AG10803 (cell line): ENCODE measurements around the gene USP36.
"Not testable (repeated sequence)": the region's sequence is repeated elsewhere in the genome, so short reads cannot be mapped to it uniquely, and the experiment has no call there.

ENCODE experiments used
- DNase-seq: peaks from one replicate; pipeline ENCODE4 v3.0.0; 2010; ENCODE audit warnings: low read depth
- H3K4me3 ChIP-seq: 2 replicates; pipeline ENCODE4 v1.5.1; 2011; ENCODE audit warnings: mild to moderate bottlenecking, low read length, control low read depth
- TF ChIP-seq, protein P1 (sequence below): conservative IDR thresholded peaks from 2 replicates; pipeline ENCODE4 v1.5.1; 2011; ENCODE audit warnings: mild to moderate bottlenecking, low read length, control low read depth, inconsistent platforms

Gene USP36

DNA sequence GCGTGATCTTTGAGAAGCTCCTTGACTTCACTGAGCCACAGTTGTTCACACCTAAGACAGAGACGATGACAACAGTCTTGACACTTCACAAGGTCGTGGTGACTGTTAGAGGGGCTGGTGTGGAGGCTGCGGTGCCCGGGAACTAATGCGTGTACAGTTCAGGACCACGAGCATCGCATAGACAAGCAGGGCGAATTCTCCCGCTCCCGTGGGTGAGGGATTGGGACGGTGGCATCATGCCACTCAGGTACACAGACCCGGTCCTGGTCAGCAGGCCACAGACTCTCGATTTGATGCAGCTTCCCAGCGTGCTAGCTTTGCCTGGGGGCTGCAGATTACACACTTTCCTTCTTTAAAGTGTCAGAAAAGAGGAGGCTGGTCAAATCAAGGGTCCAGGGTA lies 37.6 kb upstream of the USP36 start:
- H3K4me3 ChIP-seq, result no peak overlapping the region
- TF ChIP-seq, protein P1, sequence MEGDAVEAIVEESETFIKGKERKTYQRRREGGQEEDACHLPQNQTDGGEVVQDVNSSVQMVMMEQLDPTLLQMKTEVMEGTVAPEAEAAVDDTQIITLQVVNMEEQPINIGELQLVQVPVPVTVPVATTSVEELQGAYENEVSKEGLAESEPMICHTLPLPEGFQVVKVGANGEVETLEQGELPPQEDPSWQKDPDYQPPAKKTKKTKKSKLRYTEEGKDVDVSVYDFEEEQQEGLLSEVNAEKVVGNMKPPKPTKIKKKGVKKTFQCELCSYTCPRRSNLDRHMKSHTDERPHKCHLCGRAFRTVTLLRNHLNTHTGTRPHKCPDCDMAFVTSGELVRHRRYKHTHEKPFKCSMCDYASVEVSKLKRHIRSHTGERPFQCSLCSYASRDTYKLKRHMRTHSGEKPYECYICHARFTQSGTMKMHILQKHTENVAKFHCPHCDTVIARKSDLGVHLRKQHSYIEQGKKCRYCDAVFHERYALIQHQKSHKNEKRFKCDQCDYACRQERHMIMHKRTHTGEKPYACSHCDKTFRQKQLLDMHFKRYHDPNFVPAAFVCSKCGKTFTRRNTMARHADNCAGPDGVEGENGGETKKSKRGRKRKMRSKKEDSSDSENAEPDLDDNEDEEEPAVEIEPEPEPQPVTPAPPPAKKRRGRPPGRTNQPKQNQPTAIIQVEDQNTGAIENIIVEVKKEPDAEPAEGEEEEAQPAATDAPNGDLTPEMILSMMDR, result no peak
- DNase-seq, result no peak

DNA sequence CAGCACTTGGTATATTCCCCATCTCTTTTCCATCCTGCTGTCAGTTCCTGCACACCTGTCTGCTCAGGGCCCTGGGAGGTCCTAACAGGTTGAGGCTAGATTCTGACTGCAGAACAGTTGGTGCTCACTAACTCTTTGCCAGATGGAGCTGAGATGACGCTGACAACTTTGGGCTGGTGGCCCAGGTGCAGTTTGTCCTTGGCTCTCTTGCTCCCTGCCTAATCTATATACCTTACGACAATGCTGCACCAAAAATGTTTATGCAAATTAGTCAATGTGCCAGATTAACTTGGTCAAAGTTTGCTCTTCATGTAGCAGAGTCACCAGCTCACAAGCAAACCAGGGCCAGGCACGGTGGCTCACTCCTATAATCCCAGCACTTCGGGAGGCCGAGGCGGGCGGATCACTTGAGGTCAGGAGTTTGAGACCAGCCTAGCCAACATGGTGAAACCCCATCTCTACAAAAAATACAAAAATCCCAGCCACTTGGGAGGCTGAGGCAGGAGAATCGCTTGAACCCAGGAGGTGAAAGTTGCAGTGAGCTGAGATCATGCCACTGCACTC lies 36.4 kb upstream of the USP36 start:
- not testable (repeated sequence) for H3K4me3 ChIP-seq, DNase-seq

DNA sequence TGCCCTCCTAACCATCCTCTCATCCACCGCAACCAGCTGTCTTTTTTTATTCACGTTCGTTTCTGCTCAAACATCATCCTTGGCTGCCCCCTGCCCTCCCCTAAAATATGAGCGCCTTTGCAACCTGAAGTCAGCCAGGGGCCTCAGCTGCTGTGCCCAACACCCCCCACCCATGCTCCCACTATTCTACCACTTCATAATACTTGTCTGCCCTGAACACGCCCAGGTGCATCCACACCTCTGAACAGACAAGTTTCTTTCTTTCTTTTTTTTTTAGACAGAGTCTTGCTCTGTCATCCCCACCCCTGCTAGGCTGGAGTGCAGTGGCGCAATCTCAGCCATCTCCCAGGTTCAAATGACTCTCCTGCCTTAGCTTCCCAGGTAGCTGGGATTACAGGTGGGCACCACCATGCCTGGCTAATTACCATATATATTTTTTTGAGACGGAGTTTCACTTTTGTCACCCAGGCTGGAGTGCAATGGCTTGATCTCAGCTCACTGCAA lies 35.5 kb upstream of the USP36 start:
- TF ChIP-seq, protein P1, result no peak

DNA sequence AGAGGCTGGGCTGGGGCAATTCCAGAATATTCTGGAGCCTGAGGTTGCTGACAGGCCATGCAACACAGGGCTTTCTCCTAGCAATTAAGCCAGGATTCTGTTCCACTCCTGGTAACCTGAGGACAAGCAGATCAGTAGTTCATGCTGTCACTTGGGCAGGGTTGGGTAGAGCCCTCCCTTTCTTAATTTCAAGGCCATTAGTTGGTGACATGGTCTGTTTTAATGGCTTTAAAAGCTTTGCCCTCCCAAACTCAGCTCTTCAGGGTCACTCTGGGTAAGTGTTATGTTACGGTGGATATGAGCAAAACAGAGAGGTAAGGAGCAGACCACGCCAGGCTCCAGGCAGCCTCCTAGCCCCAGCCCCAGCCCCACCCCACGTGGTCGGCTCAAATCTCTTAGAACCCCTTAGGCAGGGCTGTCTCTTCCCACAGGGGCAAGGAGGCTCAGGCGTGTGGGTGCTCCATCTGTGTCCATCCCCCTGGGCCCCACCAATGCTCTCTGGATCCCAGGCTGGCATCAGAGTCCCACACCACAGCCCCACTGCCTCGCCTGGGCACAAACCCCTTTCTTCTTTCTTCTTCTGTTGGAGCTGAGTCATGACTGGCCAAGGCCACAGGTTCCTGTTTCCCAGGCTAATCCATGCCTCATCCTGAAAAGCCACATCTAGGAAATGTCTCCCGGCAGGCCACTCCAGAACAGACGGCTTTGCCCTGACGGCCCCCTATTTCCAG lies 34.9 kb upstream of the USP36 start:
- TF ChIP-seq, protein P1, result no peak
- peak; percentile 42 for DNase-seq
- no peak overlapping the region for H3K4me3 ChIP-seq

More for the DNA sequence above, 35.5 kb upstream of the USP36 start:
- no peak overlapping the region for H3K4me3 ChIP-seq
- no peak for DNase-seq

DNA sequence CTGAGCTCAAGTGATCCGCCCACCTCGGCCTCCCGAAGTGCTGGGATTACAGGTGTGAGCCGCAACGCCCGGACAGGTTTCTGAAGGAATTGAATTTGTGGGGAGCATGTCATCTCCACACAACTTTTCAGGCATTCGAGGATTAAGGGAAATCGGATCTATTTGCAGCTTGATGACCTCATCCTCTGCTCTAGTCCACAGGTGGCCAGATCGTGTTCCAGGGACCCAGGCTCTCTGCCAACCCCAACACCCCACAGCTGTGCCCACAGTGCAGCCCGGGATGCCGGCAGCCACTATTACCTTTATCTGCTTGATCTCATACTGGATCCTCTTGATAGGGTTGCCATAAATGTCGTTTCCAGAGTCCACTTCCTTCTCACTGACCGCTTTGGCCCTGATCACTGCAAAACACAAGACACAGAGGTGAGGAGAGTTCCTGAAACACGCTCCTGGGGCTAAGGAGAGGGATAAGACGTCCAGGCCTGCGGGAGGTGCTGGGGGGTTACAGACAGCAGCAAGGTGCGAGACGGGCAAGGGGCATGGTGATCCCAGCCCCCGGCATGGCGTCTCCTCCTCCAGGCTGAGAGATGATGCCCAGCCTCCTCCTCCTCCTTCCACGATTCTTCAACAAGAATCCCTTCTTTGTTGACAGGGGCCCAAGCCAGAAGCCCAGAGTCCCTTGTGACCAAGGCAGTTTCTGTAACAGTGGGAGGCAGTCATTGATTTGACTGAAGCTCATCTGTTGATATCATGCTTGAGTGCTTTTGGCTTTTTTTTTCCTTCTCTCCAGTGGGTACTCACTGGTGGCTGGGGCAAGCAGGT lies 33.1 kb upstream of the USP36 start:
- no peak overlapping the region for H3K4me3 ChIP-seq
- no peak for DNase-seq
- TF ChIP-seq, protein P1, result no peak

DNA sequence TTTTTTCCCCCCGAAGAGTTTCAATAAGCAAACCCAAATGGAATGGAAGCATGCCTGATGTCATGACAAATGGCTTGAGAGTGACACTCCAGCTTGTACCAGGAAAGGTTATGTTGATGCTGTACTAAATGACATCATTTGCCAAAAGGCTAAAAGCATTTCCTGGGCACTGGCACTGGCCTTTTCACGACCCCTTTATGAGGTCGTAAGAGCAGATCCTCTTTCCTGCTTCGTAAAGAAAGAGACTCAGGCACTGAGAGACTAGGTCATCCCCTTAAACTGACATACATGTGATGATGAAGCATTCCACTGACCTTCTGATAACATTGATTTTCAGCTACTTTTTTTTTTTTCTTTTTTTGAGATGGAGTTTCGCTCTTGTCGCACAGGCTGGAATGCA lies 31.9 kb upstream of the USP36 start:
- TF ChIP-seq, protein P1, result no peak
- DNase-seq, result no peak

DNA sequence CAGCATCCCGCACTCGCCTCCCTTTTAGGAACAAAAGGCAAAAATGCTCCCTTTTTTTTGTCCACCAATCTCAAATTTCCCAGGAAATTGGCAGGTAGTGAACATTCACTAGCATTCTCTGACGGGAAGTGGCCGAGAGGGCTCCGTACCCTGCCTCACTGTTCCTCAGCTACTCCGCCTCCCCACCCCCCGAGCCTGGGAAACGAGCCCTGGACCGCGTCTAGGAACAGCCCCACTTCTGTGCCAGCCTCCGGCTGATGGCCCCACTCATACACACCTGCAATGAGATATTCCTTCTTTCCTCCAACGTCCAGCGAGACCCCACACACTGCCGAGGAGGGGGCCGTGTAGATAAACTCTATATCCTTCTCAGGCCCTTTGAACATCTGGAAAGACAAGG lies 30.0 kb upstream of the USP36 start:
- H3K4me3 ChIP-seq, result no peak overlapping the region
- no peak for DNase-seq
- TF ChIP-seq, protein P1, result no peak

More for the DNA sequence above, 31.9 kb upstream of the USP36 start:
- H3K4me3 ChIP-seq, result no peak overlapping the region
